NCI-H748 (cell line): ENCODE results near the gene NUP214.
"Not testable (repeated sequence)": the region's sequence is repeated elsewhere in the genome, so short reads cannot be mapped to it uniquely, and the experiment has no call there.

Experiments used
- DNase-seq: peaks from one replicate; lab custom pipeline; 2025; ENCODE audit not compliant: unreplicated experiment; lab: John Stamatoyannopoulos, UW

The NUP214 gene

GRCh38 chr9:131096269-131097125, 28.9 kb upstream of the NUP214 start, which contains the start of gene AIF1L:
AIF1L (plus strand) TSS chr9:131096531; CDS start chr9:131096630, 99 bp downstream.
- peak; percentile 85 for DNase-seq

- DNase-seq = no peak
Observed at GRCh38 chr9:131097126-131097947, 28.0 kb upstream of the NUP214 start.

GRCh38 chr9:131097948-131098278, 27.5 kb upstream of the NUP214 start:
- no peak for DNase-seq

GRCh38 chr9:131098391-131099101, 26.8 kb upstream of the NUP214 start:
- no peak for DNase-seq

GRCh38 chr9:131099102-131099606, 26.2 kb upstream of the NUP214 start:
- no peak for DNase-seq

GRCh38 chr9:131099845-131100244, 25.5 kb upstream of the NUP214 start:
- not testable (repeated sequence) for DNase-seq

GRCh38 chr9:131100445-131100844, 24.9 kb upstream of the NUP214 start:
- no peak for DNase-seq

- DNase-seq = no peak
Observed at GRCh38 chr9:131101207-131101964, 24.0 kb upstream of the NUP214 start.

- DNase-seq = no peak
Observed at GRCh38 chr9:131103024-131103423, 22.4 kb upstream of the NUP214 start.

- DNase-seq = no peak
Observed at GRCh38 chr9:131103535-131103934, 21.9 kb upstream of the NUP214 start.

- DNase-seq = no peak
Observed at GRCh38 chr9:131104016-131104740, 21.2 kb upstream of the NUP214 start.

- no peak for DNase-seq
Observed at GRCh38 chr9:131105952-131106351, 19.4 kb upstream of the NUP214 start.

- no peak for DNase-seq
Observed at GRCh38 chr9:131107760-131108159, 17.6 kb upstream of the NUP214 start.

GRCh38 chr9:131111186-131111853, 14.1 kb upstream of the NUP214 start:
- no peak for DNase-seq

- no peak for DNase-seq
Observed at GRCh38 chr9:131111854-131112311, 13.5 kb upstream of the NUP214 start.

- DNase-seq = no peak
Observed at GRCh38 chr9:131112374-131113154, 12.8 kb upstream of the NUP214 start.

- DNase-seq = no peak
Observed at GRCh38 chr9:131113655-131114054, 11.7 kb upstream of the NUP214 start.

GRCh38 chr9:131114084-131114535, 11.3 kb upstream of the NUP214 start:
- DNase-seq = no peak
